Caki2 (cell line): ENCODE measurements around the gene LGALS4. TPM values are rescaled to one million over a fixed set of nuclear protein-coding genes. Genes with fewer than 3 reads are reported as not detected.
A peak's percentile ranks its signal among the peaks of the same experiment; 100 is the strongest.

Experiments
- DNase-seq: peaks from one replicate; pipeline ENCODE4 v3.0.0-alpha.2; 2015; ENCODE audit warnings: low read depth
- in situ Hi-C: cut with HindIII; loops from 2 replicates; pipeline ENCODE4 v1.10.0; 2016; ENCODE audit warnings: low sequenced_read_pairs, low pct_unique_long_range_greater_than_20kb, mixed read lengths
- total RNA-seq: library from RNA; depleted of rRNA; stranded (reverse); fragments of >200 nt; shearing (Covaris generic); gene quantifications from 2 replicates; pipeline ENCODE4 v1.2.3, GENCODE V29; 2014; ENCODE audit warnings: low replicate concordance

Gene LGALS4
- total RNA-seq, 1 experiment from 2014 or later: not detected

GRCh38 chr19:38844093-38844686 is 31.4 kb upstream of the LGALS4 start:
- DNase-seq: no peak

GRCh38 chr19:38843175-38843758 is 30.5 kb upstream of the LGALS4 start:
- DNase-seq: no peak
- in situ Hi-C loops: no loop called here

More at GRCh38 chr19:38844093-38844686, 31.4 kb upstream of the LGALS4 start:
- in situ Hi-C loops: no loop called here

- in situ Hi-C loops: no loop called here
- DNase-seq: no peak
Measured at GRCh38 chr19:38842439-38843174, 29.9 kb upstream of the LGALS4 start.

- no peak for DNase-seq
- in situ Hi-C loops: no loop called here
Measured at GRCh38 chr19:38841787-38842438, 29.2 kb upstream of the LGALS4 start.

- no peak for DNase-seq
- in situ Hi-C loops: no loop called here
Measured at GRCh38 chr19:38841180-38841766, 28.5 kb upstream of the LGALS4 start.

GRCh38 chr19:38840583-38840968 is 27.8 kb upstream of the LGALS4 start:
- DNase-seq: no peak
- in situ Hi-C loops: no loop called here

- no peak for DNase-seq
- in situ Hi-C loops: no loop called here
Measured at GRCh38 chr19:38839816-38840582, 27.3 kb upstream of the LGALS4 start.

- in situ Hi-C loops: no loop called here
- DNase-seq: no peak
Measured at GRCh38 chr19:38838986-38839761, 26.4 kb upstream of the LGALS4 start.

GRCh38 chr19:38838208-38838985 is 25.7 kb upstream of the LGALS4 start:
- in situ Hi-C loops: no loop called here
- DNase-seq: peak; percentile 72

- DNase-seq: peak; percentile 85
- in situ Hi-C loops: no loop called here
Measured at GRCh38 chr19:38837656-38838121, 24.9 kb upstream of the LGALS4 start.

- DNase-seq: no peak
- in situ Hi-C loops: no loop called here
Measured at GRCh38 chr19:38836983-38837626, 24.4 kb upstream of the LGALS4 start.

GRCh38 chr19:38836159-38836982 is 23.6 kb upstream of the LGALS4 start:
- DNase-seq: no peak
- in situ Hi-C loops: no loop called here

- DNase-seq: no peak
Measured at GRCh38 chr19:38834590-38834989, 21.8 kb upstream of the LGALS4 start.

GRCh38 chr19:38834104-38834490 is 21.4 kb upstream of the LGALS4 start:
- DNase-seq: no peak
- in situ Hi-C loops: no loop called here

More at GRCh38 chr19:38834590-38834989, 21.8 kb upstream of the LGALS4 start:
- in situ Hi-C loops: no loop called here

- no peak for DNase-seq
- in situ Hi-C loops: no loop called here
Measured at GRCh38 chr19:38833092-38833425, 20.3 kb upstream of the LGALS4 start.
